SK-N-SH treated with all-trans-retinoic acid at 6 μM for 48 hours (cell line): Measurements from ENCODE around the gene SEC11A.

Source experiments
- ARNTL ChIP-seq: fragments of 450-650 bp; formaldehyde crosslinking; IDR thresholded peaks from 2 replicates; pipeline ENCODE4 v1.5.0; 2020; ENCODE audit warnings: low read depth, mild to moderate bottlenecking, moderate library complexity, borderline replicate concordance
- CSDC2 ChIP-seq: fragments of 250-450 bp; sonication (Bioruptor Pico); IDR thresholded peaks from 2 replicates; pipeline ENCODE4 v1.5.0; 2020; ENCODE audit warnings: mild to moderate bottlenecking, moderate library complexity
- GLIS3 ChIP-seq: fragments of 250-450 bp; sonication (Bioruptor Pico); IDR thresholded peaks from 2 replicates; pipeline ENCODE4 v1.5.0; 2020; ENCODE audit warnings: mild to moderate bottlenecking, moderate library complexity
- ISL1 ChIP-seq: fragments of 250-450 bp; sonication (Bioruptor Pico); IDR thresholded peaks from 2 replicates; pipeline ENCODE4 v2.1.2; 2022; ENCODE audit warnings: mild to moderate bottlenecking, moderate library complexity
- PPARA ChIP-seq: fragments of 250-450 bp; sonication (Bioruptor Pico); IDR thresholded peaks from 2 replicates; pipeline ENCODE4 v1.5.0; 2020; ENCODE audit warnings: mild to moderate bottlenecking, borderline replicate concordance
- TCF4 ChIP-seq: fragments of 250-450 bp; sonication (Bioruptor Pico); IDR thresholded peaks from 2 replicates; pipeline ENCODE4 v1.8.0; 2021; ENCODE audit warnings: mild to moderate bottlenecking, moderate library complexity, borderline replicate concordance
- ZC3H10 ChIP-seq: fragments of 250-450 bp; sonication (Bioruptor Pico); IDR thresholded peaks from 2 replicates; pipeline ENCODE4 v1.5.1; 2021; ENCODE audit warnings: mild to moderate bottlenecking, moderate library complexity
- ZFP3 ChIP-seq: fragments of 250-450 bp; sonication (Bioruptor Pico); IDR thresholded peaks from 2 replicates; pipeline ENCODE4 v1.5.0; 2020; ENCODE audit warnings: mild to moderate bottlenecking, moderate library complexity
- TF ChIP-seq, protein P1 (sequence below): fragments of 250-450 bp; sonication (Bioruptor Pico); IDR thresholded peaks from 2 replicates; pipeline ENCODE4 v1.5.1; 2020; ENCODE audit warnings: low read depth, mild to moderate bottlenecking, moderate library complexity
- TF ChIP-seq, protein P2 (sequence below): fragments of 250-450 bp; sonication (Bioruptor Pico); IDR thresholded peaks from 2 replicates; pipeline ENCODE4 v1.8.0; 2021; ENCODE audit warnings: low read depth, mild to moderate bottlenecking, moderate library complexity, borderline replicate concordance
- TF ChIP-seq, protein P3 (sequence below): fragments of 250-450 bp; sonication (Bioruptor Pico); IDR thresholded peaks from 2 replicates; pipeline ENCODE4 v1.8.0; 2020; ENCODE audit warnings: mild to moderate bottlenecking, moderate library complexity, borderline replicate concordance

DNA sequence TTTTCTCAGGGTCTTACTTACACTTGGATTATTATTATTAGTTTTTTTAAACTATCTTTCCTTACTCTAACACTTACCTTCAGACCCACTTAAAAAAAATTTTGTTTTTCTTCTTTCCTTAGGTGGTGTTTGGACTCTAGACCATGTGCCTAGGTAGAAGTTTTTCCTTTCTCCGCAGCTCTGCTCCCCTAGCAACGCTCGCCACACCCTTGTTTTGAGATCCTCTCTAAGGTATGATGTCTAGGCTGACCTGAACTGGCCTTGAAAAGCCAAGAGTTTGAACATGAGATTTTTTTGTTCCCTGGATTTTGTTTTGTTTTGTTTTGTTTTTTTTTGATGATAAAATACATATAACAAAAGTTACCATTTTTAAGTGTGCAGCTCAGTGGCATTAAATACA is 48.6 kb upstream of the SEC11A start:
- TF ChIP-seq, protein P1, sequence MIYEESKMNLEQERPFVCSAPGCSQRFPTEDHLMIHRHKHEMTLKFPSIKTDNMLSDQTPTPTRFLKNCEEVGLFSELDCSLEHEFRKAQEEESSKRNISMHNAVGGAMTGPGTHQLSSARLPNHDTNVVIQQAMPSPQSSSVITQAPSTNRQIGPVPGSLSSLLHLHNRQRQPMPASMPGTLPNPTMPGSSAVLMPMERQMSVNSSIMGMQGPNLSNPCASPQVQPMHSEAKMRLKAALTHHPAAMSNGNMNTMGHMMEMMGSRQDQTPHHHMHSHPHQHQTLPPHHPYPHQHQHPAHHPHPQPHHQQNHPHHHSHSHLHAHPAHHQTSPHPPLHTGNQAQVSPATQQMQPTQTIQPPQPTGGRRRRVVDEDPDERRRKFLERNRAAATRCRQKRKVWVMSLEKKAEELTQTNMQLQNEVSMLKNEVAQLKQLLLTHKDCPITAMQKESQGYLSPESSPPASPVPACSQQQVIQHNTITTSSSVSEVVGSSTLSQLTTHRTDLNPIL (CRISPR knock-in tag) = no peak
- TF ChIP-seq PPARA (no peak), CSDC2 (no peak), ARNTL (CRISPR knock-in tag) (no peak), TCF4 (CRISPR knock-in tag) (no peak), GLIS3 (CRISPR knock-in tag) (no peak), ZFP3 (CRISPR knock-in tag) (no peak), ZC3H10 (CRISPR knock-in tag) (no peak), ISL1 (CRISPR knock-in tag) (no peak)
- TF ChIP-seq, protein P2, sequence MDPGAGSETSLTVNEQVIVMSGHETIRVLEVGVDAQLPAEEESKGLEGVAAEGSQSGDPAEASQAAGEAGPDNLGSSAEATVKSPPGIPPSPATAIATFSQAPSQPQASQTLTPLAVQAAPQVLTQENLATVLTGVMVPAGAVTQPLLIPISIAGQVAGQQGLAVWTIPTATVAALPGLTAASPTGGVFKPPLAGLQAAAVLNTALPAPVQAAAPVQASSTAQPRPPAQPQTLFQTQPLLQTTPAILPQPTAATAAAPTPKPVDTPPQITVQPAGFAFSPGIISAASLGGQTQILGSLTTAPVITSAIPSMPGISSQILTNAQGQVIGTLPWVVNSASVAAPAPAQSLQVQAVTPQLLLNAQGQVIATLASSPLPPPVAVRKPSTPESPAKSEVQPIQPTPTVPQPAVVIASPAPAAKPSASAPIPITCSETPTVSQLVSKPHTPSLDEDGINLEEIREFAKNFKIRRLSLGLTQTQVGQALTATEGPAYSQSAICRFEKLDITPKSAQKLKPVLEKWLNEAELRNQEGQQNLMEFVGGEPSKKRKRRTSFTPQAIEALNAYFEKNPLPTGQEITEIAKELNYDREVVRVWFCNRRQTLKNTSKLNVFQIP (CRISPR knock-in tag) = no peak
- TF ChIP-seq, protein P3, sequence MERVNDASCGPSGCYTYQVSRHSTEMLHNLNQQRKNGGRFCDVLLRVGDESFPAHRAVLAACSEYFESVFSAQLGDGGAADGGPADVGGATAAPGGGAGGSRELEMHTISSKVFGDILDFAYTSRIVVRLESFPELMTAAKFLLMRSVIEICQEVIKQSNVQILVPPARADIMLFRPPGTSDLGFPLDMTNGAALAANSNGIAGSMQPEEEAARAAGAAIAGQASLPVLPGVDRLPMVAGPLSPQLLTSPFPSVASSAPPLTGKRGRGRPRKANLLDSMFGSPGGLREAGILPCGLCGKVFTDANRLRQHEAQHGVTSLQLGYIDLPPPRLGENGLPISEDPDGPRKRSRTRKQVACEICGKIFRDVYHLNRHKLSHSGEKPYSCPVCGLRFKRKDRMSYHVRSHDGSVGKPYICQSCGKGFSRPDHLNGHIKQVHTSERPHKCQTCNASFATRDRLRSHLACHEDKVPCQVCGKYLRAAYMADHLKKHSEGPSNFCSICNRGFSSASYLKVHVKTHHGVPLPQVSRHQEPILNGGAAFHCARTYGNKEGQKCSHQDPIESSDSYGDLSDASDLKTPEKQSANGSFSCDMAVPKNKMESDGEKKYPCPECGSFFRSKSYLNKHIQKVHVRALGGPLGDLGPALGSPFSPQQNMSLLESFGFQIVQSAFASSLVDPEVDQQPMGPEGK (CRISPR knock-in tag) = no peak
